Measurements from ENCODE around the gene DEFB116. TPM values are rescaled to one million over a fixed set of nuclear protein-coding genes. Genes with fewer than 3 reads are reported as not detected.

Gene DEFB116
- total and polyA plus RNA-seq, 2 of the 13 experiments (the other 11 are each of a cell fraction or from before 2014, with no cell fraction given) = not detected

DNA sequence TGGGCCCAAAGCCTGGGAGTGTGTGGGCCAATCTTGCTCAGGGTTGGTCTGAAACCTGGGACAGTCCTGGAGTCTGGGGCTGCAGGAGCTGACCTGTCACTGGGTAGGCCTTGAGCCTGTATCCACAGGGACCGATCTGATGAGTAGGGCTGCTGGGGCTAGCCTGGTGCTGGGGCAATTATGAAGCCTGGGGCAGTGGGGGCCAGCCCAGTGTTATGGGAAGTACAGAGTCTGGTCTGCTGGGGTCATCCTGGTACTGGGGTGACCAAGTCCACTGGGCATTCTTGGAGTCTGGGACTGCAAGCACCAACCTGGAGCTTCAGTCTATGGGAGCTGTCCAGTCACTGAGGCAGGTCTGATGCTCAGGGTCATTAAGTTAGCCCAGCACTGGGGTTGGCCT is 30.2 kb downstream of the DEFB116 start:
- ATAC-seq (peak; percentile 42; the same call in 1 of the 3 replicates), DNase-seq (ENCODE audit: low spot score) (no peak), FAIRE-seq (no peak)
- Histone ChIP-seq H4K20me1 (ENCODE audit: insufficient read depth, low read length) (no peaks in the 10 kb centered on the region), H3K36me3 (replicated peaks in 1 of 2; ENCODE audit: control insufficient read depth in 1 of 2, insufficient read depth in 2 of 2, low read length in 2 of 2) (no peaks in the 10 kb centered on the region), H3K4me2 (ENCODE audit: low read depth, low read length) (no peak overlapping the region), H3K79me2 (ENCODE audit: insufficient read depth, low read length) (no peaks in the 10 kb centered on the region), H3K27me3 (ENCODE audit: control insufficient read depth in 1 of 2, insufficient read depth in 2 of 2, low read length in 2 of 2) (no peaks in the 10 kb centered on the region), H3K27ac (ENCODE audit: extremely low read length, insufficient read depth, low read length) (no peak overlapping the region), H3K4me1 (ENCODE audit: insufficient read depth, low read length) (no peaks in the 10 kb centered on the region), H3K9ac (ENCODE audit: insufficient read depth, low read depth, low read length) (no peak overlapping the region), H3K4me3 (replicated peaks in 1 of 3; ENCODE audit: insufficient read depth in 1 of 3, low read depth in 2 of 3, low read length in 3 of 3) (no peak overlapping the region), H2AFZ (ENCODE audit: low read length) (no peak overlapping the region), H3K9me3 (ENCODE audit: low read length) (no peaks in the 10 kb centered on the region)
- POLR2A ChIA-PET = no interaction called here
- in situ Hi-C loops (cut with HindIII; ENCODE audit: extremely low pct_ligation_motif_present, low pct_unique_long_range_greater_than_20kb) (no loop called here), intact Hi-C loops (cut with micrococcal nuclease; ENCODE audit: unreplicated experiment) (no loop called here)
- WGBS (ENCODE audit: low lambda C conversion rate) = 0% methylated on average over 1 of the region's 1 CpG
- TF ChIP-seq ZNF580 (CRISPR knock-in tag; IDR thresholded peaks at IDR 0.05; ENCODE audit: borderline replicate concordance, low read depth) (no peak), ZNF562 (CRISPR knock-in tag; IDR thresholded peaks at IDR 0.05; ENCODE audit: borderline replicate concordance) (no peak), NR1H2 (CRISPR knock-in tag; IDR thresholded peaks at IDR 0.05; ENCODE audit: borderline replicate concordance, low read depth) (no peak), ZNF607 (CRISPR knock-in tag; IDR thresholded peaks at IDR 0.05; ENCODE audit: borderline replicate concordance) (no peak), GTF3A (CRISPR knock-in tag; conservative IDR thresholded peaks at IDR 0.05) (no peak), CEBPB (IDR thresholded peaks at IDR 0.05; ENCODE audit: borderline replicate concordance, low read depth, low read length) (no peak)
- BruUV-seq (replicated peaks) = no TSS peak
- CTCF ChIA-PET (ENCODE audit: low intra/inter-chr PET ratio, low total read pairs) = no interaction called here

GRCh38 chr20:31274441-31274840 is 33.9 kb downstream of the DEFB116 start:
- DNase-seq (ENCODE audit: low spot score) (no peak), FAIRE-seq (no peak), ATAC-seq (no peak)
- Histone ChIP-seq H2AFZ (ENCODE audit: low read length) (no peak overlapping the region), H3K4me2 (ENCODE audit: low read depth, low read length) (no peak overlapping the region), H3K36me3 (replicated peaks in 1 of 2; ENCODE audit: control insufficient read depth in 1 of 2, insufficient read depth in 2 of 2, low read length in 2 of 2) (no peaks in the 10 kb centered on the region), H3K4me1 (ENCODE audit: insufficient read depth, low read length) (no peaks in the 10 kb centered on the region), H3K9ac (ENCODE audit: insufficient read depth, low read depth, low read length) (no peak overlapping the region), H3K27me3 (ENCODE audit: control insufficient read depth in 1 of 2, insufficient read depth in 2 of 2, low read length in 2 of 2) (no peaks in the 10 kb centered on the region), H4K20me1 (ENCODE audit: insufficient read depth, low read length) (no peaks in the 10 kb centered on the region), H3K27ac (ENCODE audit: extremely low read length, insufficient read depth, low read length) (no peak overlapping the region), H3K79me2 (ENCODE audit: insufficient read depth, low read length) (no peaks in the 10 kb centered on the region), H3K9me3 (ENCODE audit: low read length) (peaks cover 34% of the 10 kb centered on the region), H3K4me3 (replicated peaks in 1 of 3; ENCODE audit: insufficient read depth in 1 of 3, low read depth in 2 of 3, low read length in 3 of 3) (no peak overlapping the region)
- TF ChIP-seq AGO1 (IDR thresholded peaks at IDR 0.05; ENCODE audit: low read depth, low read length, poor library complexity, severe bottlenecking) (peak; percentile 43), TCF7 (IDR thresholded peaks at IDR 0.05; ENCODE audit: low read depth) (no peak)
- 36% methylated on average over 17 of the region's 20 CpGs for WGBS (ENCODE audit: low lambda C conversion rate)
- ChIA-PET POLR2A (no interaction called here), CTCF (ENCODE audit: low intra/inter-chr PET ratio, low total read pairs) (no interaction called here)
- BruUV-seq (replicated peaks) = no TSS peak
- intact Hi-C loops (cut with micrococcal nuclease; ENCODE audit: unreplicated experiment) = no loop called here
- in situ Hi-C loops (cut with HindIII; ENCODE audit: extremely low pct_ligation_motif_present, low pct_unique_long_range_greater_than_20kb) = no loop called here
